Sigmoid colon (tissue), 4 donors: ENCODE results near the gene TPBGL.

Source experiments
- CTCF ChIP-seq, 4 experiments: fragments of 450-650 bp in 3 of 4; fragments of 200-600 bp in 1 of 4; IDR thresholded peaks; one replicate each; pipeline ENCODE4 v1.5.1; 2016 to 2019; ENCODE audit warnings: antibody characterized with exemption in 4 of 4, mild to moderate bottlenecking in 3 of 4, moderate library complexity in 2 of 4
- EP300 ChIP-seq, 4 donors: sonication (generic); formaldehyde crosslinking; IDR thresholded peaks; one replicate each; pipeline ENCODE4 v1.6.1; 2017; ENCODE audit warnings: antibody characterized with exemption in 4 of 4
- POLR2A ChIP-seq, 2 donors: fragments of 450-650 bp; IDR thresholded peaks; one replicate each; pipeline ENCODE4 v1.6.1; 2016; ENCODE audit warnings: antibody characterized with exemption in 2 of 2, mild to moderate bottlenecking in 2 of 2, moderate library complexity in 2 of 2
- POLR2AphosphoS5 ChIP-seq, 4 donors: sonication (generic); formaldehyde crosslinking; IDR thresholded peaks; one replicate each; pipeline ENCODE4 v1.6.1; 2017; ENCODE audit warnings: antibody characterized with exemption in 4 of 4

- TF ChIP-seq CTCF (IDR thresholded peaks at IDR 0.05) (no peak), POLR2AphosphoS5 (IDR thresholded peaks at IDR 0.05) (no peak), EP300 (IDR thresholded peaks at IDR 0.05) (no peak), POLR2A (IDR thresholded peaks at IDR 0.05) (no peak)
Observed at GRCh38 chr11:75283391-75283931, 42.9 kb downstream of the TPBGL start.
